Measurements from ENCODE around the gene GK.
"Not testable (repeated sequence)": the region's sequence is repeated elsewhere in the genome, so short reads cannot be mapped to it uniquely, and the experiment has no call there.

Gene GK

DNA sequence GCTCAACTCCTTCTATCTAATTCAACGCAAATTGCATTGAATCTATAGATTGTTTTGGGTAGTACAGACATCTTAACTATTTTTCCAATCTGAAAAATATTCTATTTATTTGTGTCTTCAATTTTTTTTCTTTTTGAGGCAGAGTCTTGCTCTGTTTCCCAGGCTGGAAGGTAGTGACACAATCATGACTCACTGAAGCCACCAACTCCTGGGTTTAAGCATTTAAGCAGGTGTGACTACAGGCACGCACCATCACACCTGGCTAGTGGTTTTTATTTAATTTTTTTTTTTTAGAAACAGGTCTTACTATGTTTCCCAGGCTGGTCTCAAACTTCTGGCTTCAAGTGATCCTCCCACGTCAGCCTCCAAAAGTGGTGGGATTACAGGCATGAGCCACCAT is 98.3 kb downstream of the GK start:
- Histone ChIP-seq H3K27ac (ENCODE audit: low read depth, low read length, poor library complexity, severe bottlenecking) (no peak overlapping the region), H3K9ac (ENCODE audit: low read length) (no peak overlapping the region), H3K79me2 (ENCODE audit: insufficient read depth, low read length) (no peaks in the 10 kb centered on the region), H3F3A (ENCODE audit: insufficient read depth, low read length) (no peaks in the 10 kb centered on the region), H3K4me3 (ENCODE audit: low read depth, low read length, poor library complexity, severe bottlenecking) (no peak overlapping the region), H2AFZ (ENCODE audit: low read length) (no peak overlapping the region), H3K9me2 (ENCODE audit: low read depth, low read length) (no peaks in the 10 kb centered on the region), H3K4me2 (ENCODE audit: low read length) (no peak overlapping the region), H3K36me3 (ENCODE audit: insufficient read depth, low read length) (no peaks in the 10 kb centered on the region), H3K9me3 (ENCODE audit: low read length) (no peaks in the 10 kb centered on the region), H3K4me1 (ENCODE audit: insufficient read depth, low read length, severe bottlenecking) (no peaks in the 10 kb centered on the region), H3K27me3 (ENCODE audit: insufficient read depth, low read length) (no peaks in the 10 kb centered on the region), H4K20me1 (ENCODE audit: insufficient read depth, low read length) (no peaks in the 10 kb centered on the region)
- TF ChIP-seq, protein P1, sequence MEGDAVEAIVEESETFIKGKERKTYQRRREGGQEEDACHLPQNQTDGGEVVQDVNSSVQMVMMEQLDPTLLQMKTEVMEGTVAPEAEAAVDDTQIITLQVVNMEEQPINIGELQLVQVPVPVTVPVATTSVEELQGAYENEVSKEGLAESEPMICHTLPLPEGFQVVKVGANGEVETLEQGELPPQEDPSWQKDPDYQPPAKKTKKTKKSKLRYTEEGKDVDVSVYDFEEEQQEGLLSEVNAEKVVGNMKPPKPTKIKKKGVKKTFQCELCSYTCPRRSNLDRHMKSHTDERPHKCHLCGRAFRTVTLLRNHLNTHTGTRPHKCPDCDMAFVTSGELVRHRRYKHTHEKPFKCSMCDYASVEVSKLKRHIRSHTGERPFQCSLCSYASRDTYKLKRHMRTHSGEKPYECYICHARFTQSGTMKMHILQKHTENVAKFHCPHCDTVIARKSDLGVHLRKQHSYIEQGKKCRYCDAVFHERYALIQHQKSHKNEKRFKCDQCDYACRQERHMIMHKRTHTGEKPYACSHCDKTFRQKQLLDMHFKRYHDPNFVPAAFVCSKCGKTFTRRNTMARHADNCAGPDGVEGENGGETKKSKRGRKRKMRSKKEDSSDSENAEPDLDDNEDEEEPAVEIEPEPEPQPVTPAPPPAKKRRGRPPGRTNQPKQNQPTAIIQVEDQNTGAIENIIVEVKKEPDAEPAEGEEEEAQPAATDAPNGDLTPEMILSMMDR (IDR thresholded peaks at IDR 0.05; ENCODE audit: low read length) = no peak

DNA sequence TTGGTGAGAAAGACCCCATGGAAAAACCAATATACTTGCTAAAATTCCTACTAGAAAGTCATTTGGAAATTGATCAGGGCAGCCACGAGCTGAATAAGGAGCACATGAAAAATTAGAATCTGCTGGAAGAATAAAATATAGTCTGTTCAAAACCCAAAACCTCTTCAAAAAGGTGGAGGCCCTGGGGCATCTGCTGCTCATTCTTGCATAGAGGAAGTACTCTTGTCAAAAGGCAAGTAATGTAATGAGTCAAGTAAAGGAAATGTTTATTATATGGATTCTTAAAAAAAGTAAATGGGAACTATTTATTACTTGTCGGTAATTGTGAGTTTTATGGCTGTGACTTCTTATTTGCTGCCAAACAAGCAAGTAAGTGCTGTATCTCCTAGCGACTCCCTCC is 109.5 kb downstream of the GK start:
- Histone ChIP-seq H3K9me3 (ENCODE audit: low read length) (no peaks in the 10 kb centered on the region), H3K27me3 (ENCODE audit: insufficient read depth, low read length) (no peaks in the 10 kb centered on the region), H4K20me1 (ENCODE audit: insufficient read depth, low read length) (no peaks in the 10 kb centered on the region), H2AFZ (ENCODE audit: low read length) (no peak overlapping the region), H3F3A (ENCODE audit: insufficient read depth, low read length) (no peaks in the 10 kb centered on the region), H3K79me2 (ENCODE audit: insufficient read depth, low read length) (no peaks in the 10 kb centered on the region), H3K4me2 (ENCODE audit: low read length) (no peak overlapping the region), H3K9ac (ENCODE audit: low read length) (no peak overlapping the region), H3K4me1 (ENCODE audit: insufficient read depth, low read length, severe bottlenecking) (no peaks in the 10 kb centered on the region), H3K27ac (ENCODE audit: low read depth, low read length, poor library complexity, severe bottlenecking) (no peak overlapping the region), H3K9me2 (ENCODE audit: low read depth, low read length) (no peaks in the 10 kb centered on the region), H3K36me3 (ENCODE audit: insufficient read depth, low read length) (no peaks in the 10 kb centered on the region), H3K4me3 (ENCODE audit: low read depth, low read length, poor library complexity, severe bottlenecking) (no peak overlapping the region)
- TF ChIP-seq EZH2 (IDR thresholded peaks at IDR 0.05; ENCODE audit: borderline replicate concordance, low read length) = no peak
- TF ChIP-seq, protein P1 (IDR thresholded peaks at IDR 0.05; ENCODE audit: low read length) = no peak

DNA sequence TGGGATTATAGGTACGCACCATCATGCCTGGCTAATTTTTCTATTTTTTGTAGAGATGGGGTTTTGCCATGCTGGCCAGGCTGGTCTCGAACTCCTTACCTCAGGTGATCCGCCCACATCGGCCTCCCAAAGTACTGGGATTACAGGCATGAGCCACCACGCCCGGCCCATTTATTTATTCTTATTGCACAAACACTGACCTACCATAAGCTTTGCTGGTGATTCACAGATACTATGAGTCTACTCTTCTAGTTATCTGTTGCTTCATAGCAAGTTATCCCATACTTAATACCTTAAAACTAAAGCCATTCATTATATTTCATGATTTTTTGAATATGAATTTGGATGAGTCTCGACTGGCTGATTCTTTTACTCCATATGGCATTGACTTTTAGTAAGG is 120.5 kb downstream of the GK start:
- H3K4me2 ChIP-seq (ENCODE audit: low read length); H3K4me1 ChIP-seq (ENCODE audit: insufficient read depth, low read length, severe bottlenecking); H3F3A ChIP-seq (ENCODE audit: insufficient read depth, low read length); H2AFZ ChIP-seq (ENCODE audit: low read length); H3K9me3 ChIP-seq (ENCODE audit: low read length); H3K4me3 ChIP-seq (ENCODE audit: low read depth, low read length, poor library complexity, severe bottlenecking); H3K9me2 ChIP-seq (ENCODE audit: low read depth, low read length); H3K79me2 ChIP-seq (ENCODE audit: insufficient read depth, low read length); H3K27me3 ChIP-seq (ENCODE audit: insufficient read depth, low read length); H3K36me3 ChIP-seq (ENCODE audit: insufficient read depth, low read length); H4K20me1 ChIP-seq (ENCODE audit: insufficient read depth, low read length); H3K27ac ChIP-seq (ENCODE audit: low read depth, low read length, poor library complexity, severe bottlenecking); H3K9ac ChIP-seq (ENCODE audit: low read length): not testable (repeated sequence)

DNA sequence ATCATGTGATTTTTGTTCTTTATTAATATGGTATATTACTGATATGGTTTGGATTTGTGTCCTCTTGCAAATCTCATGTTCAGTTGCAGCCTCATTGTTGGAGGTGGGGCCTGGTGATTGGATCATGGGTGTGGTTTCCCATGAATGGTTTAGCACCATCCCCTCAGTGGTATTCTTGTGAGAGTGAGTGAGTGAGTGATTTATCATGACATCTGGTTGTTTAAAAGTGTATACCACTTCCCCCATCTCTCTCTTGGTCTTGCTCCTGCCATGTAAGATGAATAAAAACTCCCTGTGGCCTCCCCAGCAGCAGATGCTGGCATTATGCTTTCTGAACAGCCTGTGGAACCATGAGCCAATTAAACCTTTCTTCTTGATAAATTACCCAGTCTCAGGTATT is 124.4 kb downstream of the GK start:
- no peaks in the 10 kb centered on the region for H3K9me3 ChIP-seq (ENCODE audit: low read length)
- H3K79me2 ChIP-seq (ENCODE audit: insufficient read depth, low read length) = no peaks in the 10 kb centered on the region
- no peak overlapping the region for H3K4me2 ChIP-seq (ENCODE audit: low read length)
- H3F3A ChIP-seq (ENCODE audit: insufficient read depth, low read length) = no peaks in the 10 kb centered on the region
- no peaks in the 10 kb centered on the region for H3K4me1 ChIP-seq (ENCODE audit: insufficient read depth, low read length, severe bottlenecking)
- no peak for TF ChIP-seq EZH2 (IDR thresholded peaks at IDR 0.05; ENCODE audit: borderline replicate concordance, low read length)
- TF ChIP-seq, protein P1 (IDR thresholded peaks at IDR 0.05; ENCODE audit: low read length) = no peak
- no peak overlapping the region for H3K9ac ChIP-seq (ENCODE audit: low read length)
- H2AFZ ChIP-seq (ENCODE audit: low read length) = no peak overlapping the region
- H3K9me2 ChIP-seq (ENCODE audit: low read depth, low read length) = no peaks in the 10 kb centered on the region
- no peak overlapping the region for H3K4me3 ChIP-seq (ENCODE audit: low read depth, low read length, poor library complexity, severe bottlenecking)
- no peaks in the 10 kb centered on the region for H3K36me3 ChIP-seq (ENCODE audit: insufficient read depth, low read length)
- H3K27me3 ChIP-seq (ENCODE audit: insufficient read depth, low read length) = no peaks in the 10 kb centered on the region
- H3K27ac ChIP-seq (ENCODE audit: low read depth, low read length, poor library complexity, severe bottlenecking) = no peak overlapping the region
- no peaks in the 10 kb centered on the region for H4K20me1 ChIP-seq (ENCODE audit: insufficient read depth, low read length)
